Psoas muscle (tissue), 8 donors: ENCODE data around the gene SLC12A8. TPM values are rescaled to one million over a fixed set of nuclear protein-coding genes. Genes with fewer than 3 reads are reported as not detected.

ENCODE experiments used
- ATAC-seq, 4 donors: fragments of 200-7000 bp; cut with Tn5 transposase; one replicate each; pipeline ENCODE4 v1.9.1; 2020; ENCODE audit warnings: moderate library complexity in 3 of 4, mild to moderate bottlenecking in 2 of 4
- DNase-seq, 2 donors: peaks; one replicate each; pipeline ENCODE4 v3.0.0-alpha.2; 2020
- H3K27ac ChIP-seq: fragments of 200-600 bp; one replicate; pipeline ENCODE4 v1.8.0; 2022
- H3K27me3 ChIP-seq, 3 donors: fragments of 200-600 bp in 1 of 3; one replicate each; pipeline versions ENCODE4 v1.6.1 to v1.8.0; 2013 to 2022; ENCODE audit warnings: low read length in 2 of 3, mild to moderate bottlenecking in 2 of 3, moderate library complexity in 1 of 3; ENCODE audit not compliant: insufficient read depth in 3 of 3
- H3K36me3 ChIP-seq, 2 donors: fragments of 200-600 bp in 1 of 2; one replicate each; pipeline versions ENCODE4 v1.6.1 to v1.8.0; 2013 to 2022; ENCODE audit warnings: low read depth in 1 of 2, mild to moderate bottlenecking in 1 of 2, moderate library complexity in 1 of 2; ENCODE audit not compliant: insufficient read depth in 1 of 2
- H3K4me1 ChIP-seq: fragments of 200-600 bp; one replicate; pipeline ENCODE4 v1.8.0; 2022
- H3K4me3 ChIP-seq: fragments of 200-600 bp; one replicate; pipeline ENCODE4 v1.8.0; 2022; ENCODE audit warnings: mild to moderate bottlenecking
- H3K9me3 ChIP-seq: fragments of 200-600 bp; one replicate; pipeline ENCODE4 v1.8.0; 2022
- WGBS, 3 donors: extraction: QIAGEN DNeasy Blood & Tissue Kit; methylation state at CpG; one replicate each; pipeline versions ENCODE4 v1.1.6 to v1.1.7; 2013; 5-methylcytosine and 5-hydroxymethylcytosine counted together
- intact Hi-C, 2 donors: fragments of 100-400 bp; cut with DNase I; formaldehyde crosslinking; loops; one replicate each; pipeline versions ENCODE4 v1.11.0 to v1.14.2; 2022
- polyA plus RNA-seq, 3 donors: library from polyadenylated mRNA; stranded (reverse); fragments of 200-250 nt; gene quantifications; one replicate each; pipeline ENCODE4 v1.2.3, GENCODE V29; 2013
- total RNA-seq, 4 donors: library from RNA; stranded (reverse); fragmentation: NEBNext Ultra II Directional in 2 of 4; extraction: Animal tissue kit (Norgen Biotek cat#: 25700) in 2 of 4; gene quantifications; one replicate each; pipeline versions ENCODE4 v1.2.1 to v1.2.4, GENCODE V29; 2021 to 2023
- TF ChIP-seq, protein P1 (sequence below): fragments of 200-600 bp; IDR thresholded peaks from one replicate; pipeline ENCODE4 v1.8.0; 2022; ENCODE audit warnings: antibody characterized with exemption
- donor health status: healthy with polysubstance abuse.
- donor health status: DM: no; HTN: no; CAD: no; lungs with moderate emphysema.
- donor health status: Bipolar disorder and iron deficiency.
- donor health status: healthy.
- donor health status: DM: yes; HTN: yes; CAD: no.
- donor health status: DM: no; HTN: no; CAD: no.
- donor health status: DM: no; HTN: no; CAD: no.
- donor health status: DM: yes; HTN: yes; CAD: no.

SLC12A8 gene
- total and polyA plus RNA-seq, 7 donors, result 0.06 to 0.93 (median 0.33) TPM; not detected in 1

DNA sequence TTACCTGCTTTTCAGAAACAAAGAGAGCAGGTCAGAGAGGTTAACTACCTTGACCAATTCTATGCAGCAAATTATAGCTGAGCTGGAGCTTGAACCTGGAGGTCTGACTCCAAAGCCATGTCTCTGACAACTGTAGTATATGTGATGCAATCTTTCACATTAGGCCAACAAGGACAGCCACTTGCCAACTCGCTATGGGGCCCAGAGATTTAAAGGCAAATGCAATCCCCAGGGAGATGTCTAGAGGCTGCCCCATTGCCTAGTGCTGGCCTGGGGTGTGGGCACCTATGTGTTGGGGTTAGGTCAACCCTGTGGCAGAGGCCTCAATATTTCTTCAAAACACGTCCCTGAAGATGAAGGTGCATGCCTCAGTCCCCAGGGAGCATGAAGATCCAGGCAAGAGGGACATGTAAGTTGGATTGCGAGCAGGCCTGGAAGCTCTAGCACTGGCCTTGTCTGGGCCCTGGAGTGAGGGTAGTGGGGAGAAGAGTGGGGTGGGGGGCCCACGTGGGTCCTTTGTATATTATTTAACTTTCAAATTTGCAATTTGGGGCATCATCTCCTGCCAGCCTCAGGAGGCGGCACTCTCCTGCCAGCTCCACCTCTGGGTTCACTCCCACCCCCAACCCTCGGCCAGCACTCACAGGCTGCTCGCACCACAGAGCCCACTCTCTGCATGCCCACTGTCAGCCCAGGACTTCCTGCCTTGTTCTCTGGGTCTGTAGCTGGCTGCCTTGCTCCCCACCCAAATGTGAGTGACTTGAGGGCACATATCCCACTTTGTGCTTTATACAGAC is 64.3 kb downstream of the SLC12A8 start:
- no peaks in the 10 kb centered on the region for H3K9me3 ChIP-seq
- TF ChIP-seq, protein P1, sequence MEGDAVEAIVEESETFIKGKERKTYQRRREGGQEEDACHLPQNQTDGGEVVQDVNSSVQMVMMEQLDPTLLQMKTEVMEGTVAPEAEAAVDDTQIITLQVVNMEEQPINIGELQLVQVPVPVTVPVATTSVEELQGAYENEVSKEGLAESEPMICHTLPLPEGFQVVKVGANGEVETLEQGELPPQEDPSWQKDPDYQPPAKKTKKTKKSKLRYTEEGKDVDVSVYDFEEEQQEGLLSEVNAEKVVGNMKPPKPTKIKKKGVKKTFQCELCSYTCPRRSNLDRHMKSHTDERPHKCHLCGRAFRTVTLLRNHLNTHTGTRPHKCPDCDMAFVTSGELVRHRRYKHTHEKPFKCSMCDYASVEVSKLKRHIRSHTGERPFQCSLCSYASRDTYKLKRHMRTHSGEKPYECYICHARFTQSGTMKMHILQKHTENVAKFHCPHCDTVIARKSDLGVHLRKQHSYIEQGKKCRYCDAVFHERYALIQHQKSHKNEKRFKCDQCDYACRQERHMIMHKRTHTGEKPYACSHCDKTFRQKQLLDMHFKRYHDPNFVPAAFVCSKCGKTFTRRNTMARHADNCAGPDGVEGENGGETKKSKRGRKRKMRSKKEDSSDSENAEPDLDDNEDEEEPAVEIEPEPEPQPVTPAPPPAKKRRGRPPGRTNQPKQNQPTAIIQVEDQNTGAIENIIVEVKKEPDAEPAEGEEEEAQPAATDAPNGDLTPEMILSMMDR, result no peak
- intact Hi-C loops, result no loop called here
- H3K27me3 ChIP-seq, result no peaks in the 10 kb centered on the region
- H3K4me3 ChIP-seq, result no peak overlapping the region
- no peak overlapping the region for H3K27ac ChIP-seq
- DNase-seq (no peak), ATAC-seq (peak in 1 of 4 donors; percentile 48)
- 83 to 89% (median 83%) methylated on average over 7 of the region's 7 CpGs for WGBS, 3 donors
- no peaks in the 10 kb centered on the region for H3K36me3 ChIP-seq
- peaks cover 15% of the 10 kb centered on the region for H3K4me1 ChIP-seq

GRCh38 chr3:125147491-125147820 is 65.1 kb downstream of the SLC12A8 start:
- DNase-seq (no peak), ATAC-seq (no peak)
- H3K9me3 ChIP-seq, result no peaks in the 10 kb centered on the region
- H3K27ac ChIP-seq, result peak overlapping the region; percentile 50
- no peaks in the 10 kb centered on the region for H3K27me3 ChIP-seq
- no peaks in the 10 kb centered on the region for H3K36me3 ChIP-seq
- TF ChIP-seq, protein P1, result no peak
- no peak overlapping the region for H3K4me3 ChIP-seq
- 74 to 83% (median 77%) methylated on average over 5 to 6 of the region's 6 CpGs for WGBS, 3 donors
- intact Hi-C loops, result no loop called here
- peaks cover 22% of the 10 kb centered on the region for H3K4me1 ChIP-seq

DNA sequence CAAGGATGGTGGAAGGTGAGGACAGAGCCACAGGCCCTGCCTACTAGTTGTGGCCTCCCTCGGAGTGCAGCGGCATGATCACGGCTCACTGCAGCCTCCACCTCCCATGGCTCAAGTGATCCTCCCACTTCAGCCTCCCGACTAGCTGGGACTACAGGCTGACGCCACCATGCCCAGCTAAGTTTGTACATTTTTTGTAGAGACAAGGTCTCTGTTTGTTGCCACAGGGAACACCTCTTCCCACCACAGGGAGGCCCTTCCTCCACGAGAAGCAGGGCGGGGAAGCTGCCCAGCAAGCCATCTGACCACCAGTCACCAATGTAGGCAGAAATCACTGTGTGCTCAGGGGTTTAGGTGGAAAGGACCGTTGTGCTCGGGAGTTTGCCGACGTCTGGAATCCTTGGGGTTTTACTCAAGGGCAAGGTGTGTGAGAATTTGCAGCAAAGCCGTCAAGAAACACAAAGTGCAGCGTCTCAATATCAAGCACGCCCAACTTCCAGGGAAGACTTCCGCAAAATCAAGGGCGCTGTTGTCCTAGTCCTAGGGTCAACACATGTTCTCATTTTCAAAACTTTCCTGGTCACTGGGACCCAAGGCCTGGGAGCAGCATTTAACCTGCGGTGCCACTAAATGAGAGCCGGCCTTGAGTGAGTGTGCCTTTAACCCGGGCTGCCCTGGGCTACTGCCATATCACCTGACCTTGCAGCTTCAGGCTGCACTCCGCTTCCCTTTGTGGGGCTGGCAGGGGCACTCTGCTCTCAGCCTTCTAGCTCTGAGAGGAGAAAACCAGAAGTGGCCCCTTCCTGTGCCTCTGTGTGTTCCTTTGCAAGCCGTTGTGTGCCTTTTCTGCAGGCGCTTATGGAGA is 65.7 kb downstream of the SLC12A8 start:
- intact Hi-C loops, result no loop called here
- DNase-seq, result peak in 1 of 2 donors; percentile 56

GRCh38 chr3:125145751-125146475 is 66.6 kb downstream of the SLC12A8 start:
- Histone ChIP-seq H3K4me3 (no peak overlapping the region), H3K4me1 (peaks cover 36% of the 10 kb centered on the region), H3K9me3 (no peaks in the 10 kb centered on the region), H3K36me3 (no peaks in the 10 kb centered on the region), H3K27ac (no peak overlapping the region), H3K27me3 (no peaks in the 10 kb centered on the region)
- DNase-seq, result no peak
- TF ChIP-seq, protein P1, result no peak
- intact Hi-C loops, result no loop called here
- 78 to 92% (median 89%) methylated on average over 10 of the region's 10 CpGs for WGBS, 3 donors
- ATAC-seq, result no peak

More for the DNA sequence above, 65.7 kb downstream of the SLC12A8 start:
- Histone ChIP-seq H3K27me3 (no peaks in the 10 kb centered on the region), H3K9me3 (no peaks in the 10 kb centered on the region), H3K27ac (peak overlapping the region; percentile 50), H3K4me1 (peaks cover 28% of the 10 kb centered on the region), H3K4me3 (no peak overlapping the region), H3K36me3 (no peaks in the 10 kb centered on the region)
- 81 to 87% (median 82%) methylated on average over 22 of the region's 22 CpGs for WGBS, 3 donors
- peak in 1 of 4 donors; percentile 39 for ATAC-seq
- TF ChIP-seq, protein P1, result no peak
